Occipital lobe (tissue), 3 donors: ENCODE results near the gene MBNL2. TPM values are rescaled to one million over a fixed set of nuclear protein-coding genes. Genes with fewer than 3 reads are reported as not detected.

Experiments
- DNase-seq: peaks from one replicate; lab custom pipeline; 2025; lab: John Stamatoyannopoulos, UW
- small RNA-seq: library from RNA; depleted of rRNA; stranded (forward); fragments of <200 nt; gene quantifications from one replicate; pipeline ENCODE3, GENCODE V24; 2014
- total RNA-seq: library from RNA; depleted of rRNA; stranded (reverse); fragments of >200 nt; gene quantifications from one replicate; pipeline ENCODE4 v1.2.3, GENCODE V29; 2014

Gene MBNL2
- total RNA-seq, 1 donor from 2014 or later = 29.2 TPM

- DNase-seq = no peak
Observed at GRCh38 chr13:97440598-97441170, 218.6 kb downstream of the MBNL2 start.

- DNase-seq = no peak
Observed at GRCh38 chr13:97441368-97441767, 219.2 kb downstream of the MBNL2 start.

Small RNAs within 50 kb of the gene (small RNA-seq; reads per million reads assigned to genes)
- gene AL442067.1 (not detected), gene RNA5SP37 (not detected)

Other genes starting within 250 kb of the MBNL2 start
- gene OXGR1, start 227.9 kb upstream of the MBNL2 start, total RNA-seq = not detected
- 397 TPM for gene RAP2A, start 211.8 kb downstream of the MBNL2 start, total RNA-seq